ENCODE measurements around the gene AUTS2.

The AUTS2 gene

GRCh38 chr7:70352088-70352487 is 753.8 kb downstream of the AUTS2 start:
- no peaks in the 10 kb centered on the region for H3K36me3 ChIP-seq (ENCODE audit: insufficient read depth, low read length)
- H3K4me1 ChIP-seq (ENCODE audit: insufficient read depth, low read length, poor library complexity, severe bottlenecking) = peaks cover 22% of the 10 kb centered on the region

GRCh38 chr7:70352906-70353305 is 754.6 kb downstream of the AUTS2 start:
- Histone ChIP-seq H3K9ac (ENCODE audit: low read depth, low read length, poor library complexity, severe bottlenecking) (no peak overlapping the region), H3K4me3 (ENCODE audit: low read length, poor library complexity, severe bottlenecking) (no peak overlapping the region), H3K79me2 (ENCODE audit: insufficient read depth, low read length) (no peaks in the 10 kb centered on the region), H3K9me2 (replicated peaks; ENCODE audit: low read depth, low read length) (no peaks in the 10 kb centered on the region), H3F3A (ENCODE audit: low read depth) (no peaks in the 10 kb centered on the region), H2AFZ (ENCODE audit: low read length) (no peak overlapping the region), H3K4me2 (ENCODE audit: low read depth, low read length, poor library complexity, severe bottlenecking) (no peak overlapping the region), H3K4me1 (ENCODE audit: insufficient read depth, low read length, poor library complexity, severe bottlenecking) (peaks cover 22% of the 10 kb centered on the region), H3K9me3 (ENCODE audit: insufficient read depth, low read depth, low read length) (no peaks in the 10 kb centered on the region), H4K20me1 (ENCODE audit: insufficient read depth, low read length, poor library complexity, severe bottlenecking) (no peaks in the 10 kb centered on the region), H3K36me3 (ENCODE audit: insufficient read depth, low read length) (no peaks in the 10 kb centered on the region), H3K27me3 (ENCODE audit: insufficient read depth, low read length, poor library complexity, severe bottlenecking) (no peaks in the 10 kb centered on the region)
- TF ChIP-seq EZH2phosphoT487 (IDR thresholded peaks at IDR 0.05; ENCODE audit: borderline replicate concordance) (no peak), CTCF (conservative IDR thresholded peaks at IDR 0.05; ENCODE audit: low read length) (no peak)

More at GRCh38 chr7:70352088-70352487, 753.8 kb downstream of the AUTS2 start:
- Histone ChIP-seq H3K9me2 (replicated peaks; ENCODE audit: low read depth, low read length) (no peaks in the 10 kb centered on the region), H4K20me1 (ENCODE audit: insufficient read depth, low read length, poor library complexity, severe bottlenecking) (no peaks in the 10 kb centered on the region), H3K4me2 (ENCODE audit: low read depth, low read length, poor library complexity, severe bottlenecking) (no peak overlapping the region), H3K79me2 (ENCODE audit: insufficient read depth, low read length) (no peaks in the 10 kb centered on the region), H3K9me3 (ENCODE audit: insufficient read depth, low read depth, low read length) (no peaks in the 10 kb centered on the region), H3K4me3 (ENCODE audit: low read length, poor library complexity, severe bottlenecking) (no peak overlapping the region), H3F3A (ENCODE audit: low read depth) (no peaks in the 10 kb centered on the region), H3K9ac (ENCODE audit: low read depth, low read length, poor library complexity, severe bottlenecking) (no peak overlapping the region), H3K27me3 (ENCODE audit: insufficient read depth, low read length, poor library complexity, severe bottlenecking) (no peaks in the 10 kb centered on the region), H2AFZ (ENCODE audit: low read length) (no peak overlapping the region)
- TF ChIP-seq CTCF (conservative IDR thresholded peaks at IDR 0.05; ENCODE audit: low read length) = no peak
- no peak for TF ChIP-seq EZH2phosphoT487 (IDR thresholded peaks at IDR 0.05; ENCODE audit: borderline replicate concordance)

GRCh38 chr7:70353330-70353945 is 755.2 kb downstream of the AUTS2 start:
- no peak overlapping the region for H3K4me2 ChIP-seq (ENCODE audit: low read depth, low read length, poor library complexity, severe bottlenecking)
- TF ChIP-seq EZH2phosphoT487 (IDR thresholded peaks at IDR 0.05; ENCODE audit: borderline replicate concordance) (no peak), CTCF (conservative IDR thresholded peaks at IDR 0.05; ENCODE audit: low read length) (no peak)

More at GRCh38 chr7:70353330-70353945, 755.2 kb downstream of the AUTS2 start:
- Histone ChIP-seq H3K4me3 (ENCODE audit: low read length, poor library complexity, severe bottlenecking) (no peak overlapping the region), H4K20me1 (ENCODE audit: insufficient read depth, low read length, poor library complexity, severe bottlenecking) (no peaks in the 10 kb centered on the region), H3K9me2 (replicated peaks; ENCODE audit: low read depth, low read length) (no peaks in the 10 kb centered on the region), H3K79me2 (ENCODE audit: insufficient read depth, low read length) (no peaks in the 10 kb centered on the region), H3K4me1 (ENCODE audit: insufficient read depth, low read length, poor library complexity, severe bottlenecking) (peaks cover 22% of the 10 kb centered on the region), H3F3A (ENCODE audit: low read depth) (no peaks in the 10 kb centered on the region), H2AFZ (ENCODE audit: low read length) (no peak overlapping the region), H3K9me3 (ENCODE audit: insufficient read depth, low read depth, low read length) (no peaks in the 10 kb centered on the region), H3K36me3 (ENCODE audit: insufficient read depth, low read length) (no peaks in the 10 kb centered on the region), H3K27me3 (ENCODE audit: insufficient read depth, low read length, poor library complexity, severe bottlenecking) (no peaks in the 10 kb centered on the region), H3K9ac (ENCODE audit: low read depth, low read length, poor library complexity, severe bottlenecking) (no peak overlapping the region)
